H1 (cell line): ENCODE results near the gene DPRX. TPM values are rescaled to one million over a fixed set of nuclear protein-coding genes. Genes with fewer than 3 reads are reported as not detected.

Experiments
- ATF2 ChIP-seq: IDR thresholded peaks from 2 replicates; pipeline ENCODE4 v1.6.1; 2012; ENCODE audit warnings: low read length, inconsistent platforms
- CBX5 ChIP-seq: fragments of 300-800, 300-1000 bp; sonication (generic); IDR thresholded peaks from 2 replicates; pipeline ENCODE4 v1.7.1; 2016; ENCODE audit warnings: antibody characterized with exemption, low read length, low read depth
- CBX8 ChIP-seq: fragments of 300-800, 300-1000 bp; sonication (generic); IDR thresholded peaks from 2 replicates; pipeline ENCODE4 v1.7.1; 2016; ENCODE audit warnings: low read depth, low read length, borderline replicate concordance
- CTCF ChIP-seq, 3 experiments: IDR thresholded peaks; 1 replicate in 2 of 3; 2 replicates in 1 of 3; pipeline versions ENCODE4 v1.5.1 to v1.6.1; 2011; ENCODE audit warnings: low read length in 3 of 3, mild to moderate bottlenecking in 3 of 3, inconsistent platforms in 2 of 3, low read depth in 1 of 3, moderate library complexity in 1 of 3; ENCODE audit not compliant: insufficient read depth in 1 of 3; ENCODE audit errors: control extremely low read depth in 1 of 3
- EGR1 ChIP-seq: IDR thresholded peaks from 2 replicates; pipeline ENCODE4 v1.6.1; 2011; ENCODE audit warnings: low read depth, low read length, borderline replicate concordance
- FOSL1 ChIP-seq: IDR thresholded peaks from 2 replicates; pipeline ENCODE4 v1.6.1; 2011; ENCODE audit warnings: mild to moderate bottlenecking, low read depth, low read length, moderate library complexity; ENCODE audit not compliant: insufficient read depth
- GTF2F1 ChIP-seq: IDR thresholded peaks from 2 replicates; pipeline ENCODE4 v1.6.1; 2012; ENCODE audit warnings: low read depth, low read length, improper control_type of control experiment, borderline replicate concordance
- JUN ChIP-seq: IDR thresholded peaks from 2 replicates; pipeline ENCODE4 v1.6.1; 2011; ENCODE audit warnings: low read depth, mild to moderate bottlenecking, improper control_type of control experiment, low read length
- JUND ChIP-seq: IDR thresholded peaks from 2 replicates; pipeline ENCODE4 v1.6.1; 2011; ENCODE audit warnings: mild to moderate bottlenecking, improper control_type of control experiment, low read length
- KDM1A ChIP-seq: fragments of 200-600, 300-600 bp; sonication (generic); IDR thresholded peaks from 2 replicates; pipeline ENCODE4 v1.7.1; 2016; ENCODE audit warnings: mild to moderate bottlenecking, low read length, borderline replicate concordance
- KDM5A ChIP-seq: fragments of 200-600 bp; IDR thresholded peaks from 2 replicates; pipeline ENCODE4 v1.7.1; 2012; ENCODE audit warnings: mild to moderate bottlenecking, low read length, inconsistent platforms, mixed read lengths
- POLR2A ChIP-seq, 2 experiments: IDR thresholded peaks; 1 replicate in 1 of 2; 2 replicates in 1 of 2; pipeline ENCODE4 v1.6.1; 2011; ENCODE audit warnings: low read depth in 2 of 2, low read length in 2 of 2, mild to moderate bottlenecking in 2 of 2; ENCODE audit errors: control extremely low read depth in 1 of 2
- RAD21 ChIP-seq, 2 experiments: IDR thresholded peaks in 1 of 2; conservative IDR thresholded peaks in 1 of 2; 2 replicates each; pipeline ENCODE4 v1.6.1; 2011; ENCODE audit warnings: low read depth in 2 of 2, low read length in 2 of 2, improper control_type of control experiment in 1 of 2, inconsistent platforms in 1 of 2, mild to moderate bottlenecking in 1 of 2, moderate library complexity in 1 of 2
- RFX5 ChIP-seq: IDR thresholded peaks from 2 replicates; pipeline ENCODE4 v1.6.1; 2011; ENCODE audit warnings: low read depth, low read length, improper control_type of control experiment, borderline replicate concordance
- RNF2 ChIP-seq: fragments of 200-900, 300-1000 bp; sonication (generic); IDR thresholded peaks from 2 replicates; pipeline ENCODE4 v1.7.1; 2016; ENCODE audit warnings: borderline replicate concordance, low read depth, mild to moderate bottlenecking, antibody characterized with exemption, low read length; ENCODE audit not compliant: poor library complexity, severe bottlenecking; ENCODE audit errors: missing control alignments
- TBP ChIP-seq: IDR thresholded peaks from 2 replicates; pipeline ENCODE4 v1.6.1; 2011; ENCODE audit warnings: low read depth, low read length, improper control_type of control experiment
- polyA plus RNA-seq, 7 experiments: library from polyadenylated mRNA; depleted of rRNA in 3 of 7; stranded (reverse) in 5 of 7; unstranded in 2 of 7; fragments of >200 nt in 5 of 7; fragments of 200-250 nt in 2 of 7; gene quantifications; 1 replicate in 5 of 7; 2 replicates in 1 of 7; 4 replicates in 1 of 7; pipeline versions ENCODE4 v1.2.1 to v1.2.3, GENCODE V29; 2011 to 2013; ENCODE audit warnings: missing spikeins in 2 of 7, mixed read lengths in 2 of 7
- total RNA-seq: library from RNA; stranded (reverse); fragmentation: NEBNext Ultra II Directional; extraction: Animal tissue kit (Norgen Biotek cat#: 25700); gene quantifications from 2 replicates; pipeline ENCODE4 v1.2.1, GENCODE V29; 2021
- TF ChIP-seq, protein P1 (sequence below): IDR thresholded peaks from 2 replicates; pipeline ENCODE4 v1.6.1; 2011; ENCODE audit warnings: low read length, improper control_type of control experiment

The DPRX gene
- total and polyA plus RNA-seq, 2 of the 8 experiments (the other 6 are each of a cell fraction or from before 2014, with no cell fraction given): not detected

GRCh38 chr19:53644061-53644816, 12.4 kb downstream of the DPRX start (continued):
- TF ChIP-seq ATF2: no peak
- TF ChIP-seq CBX8: no peak
- no peak for TF ChIP-seq GTF2F1
- no peak for TF ChIP-seq JUN
- no peak for TF ChIP-seq KDM1A
- TF ChIP-seq JUND: no peak
- peak in 1 of 2 experiments; percentile 8; a peak in 1 of 4 replicates for TF ChIP-seq RAD21 (IDR thresholded peaks at IDR 0.05 in 1 of 2, conservative IDR thresholded peaks at IDR 0.05 in 1 of 2; ENCODE audit: low read depth in 2 of 2, low read length in 2 of 2)
- TF ChIP-seq TBP: no peak
- TF ChIP-seq EGR1: no peak
- no peak for TF ChIP-seq KDM5A
- TF ChIP-seq, protein P1, sequence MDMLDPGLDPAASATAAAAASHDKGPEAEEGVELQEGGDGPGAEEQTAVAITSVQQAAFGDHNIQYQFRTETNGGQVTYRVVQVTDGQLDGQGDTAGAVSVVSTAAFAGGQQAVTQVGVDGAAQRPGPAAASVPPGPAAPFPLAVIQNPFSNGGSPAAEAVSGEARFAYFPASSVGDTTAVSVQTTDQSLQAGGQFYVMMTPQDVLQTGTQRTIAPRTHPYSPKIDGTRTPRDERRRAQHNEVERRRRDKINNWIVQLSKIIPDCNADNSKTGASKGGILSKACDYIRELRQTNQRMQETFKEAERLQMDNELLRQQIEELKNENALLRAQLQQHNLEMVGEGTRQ: no peak
- TF ChIP-seq RFX5: no peak
- no peak for TF ChIP-seq CBX5
- no peak for TF ChIP-seq POLR2A (IDR thresholded peaks at IDR 0.05; ENCODE audit: control extremely low read depth in 1 of 2, low read depth in 2 of 2, low read length in 2 of 2)
- TF ChIP-seq CTCF (IDR thresholded peaks at IDR 0.05; ENCODE audit: control extremely low read depth in 1 of 3, insufficient read depth in 1 of 3, low read depth in 1 of 3, low read length in 3 of 3): no peak
- no peak for TF ChIP-seq RNF2
- no peak for TF ChIP-seq FOSL1
